ENCODE data around the gene F3. TPM values are rescaled to one million over a fixed set of nuclear protein-coding genes. Genes with fewer than 3 reads are reported as not detected.

Gene F3
- polyA plus RNA-seq, 1 experiment = 319 TPM

- DNase-seq (ENCODE audit: low read depth, low spot score) = no peak
- Histone ChIP-seq H3K4me3 (ENCODE audit: low read depth, low read length) (no peak overlapping the region), H3K27ac (ENCODE audit: low read depth, low read length) (no peak overlapping the region), H3K27me3 (ENCODE audit: control insufficient read depth, insufficient read depth, low read length) (no peaks in the 10 kb centered on the region), H3K9me3 (ENCODE audit: control insufficient read depth, insufficient read depth, low read length) (no peaks in the 10 kb centered on the region)
- POLR2A ChIA-PET = interaction anchor here (0.6 to 2.4 kb wide), 5 partner anchors 12 to 312 kb away, joined by 3 to 9 read pairs (median 6); partner anchors contain the start of gene F3
- 0 out of 2 replicates have a peak, but pooled peaks have one; percentile 0 for TF ChIP-seq CTCF (IDR thresholded peaks at IDR 0.05; ENCODE audit: low read depth, low read length)
- CTCF ChIA-PET = interaction anchor here (0.8 to 2.4 kb wide), 6 partner anchors 14 to 503 kb away, joined by 3 to 19 read pairs (median 4); no protein-coding TSS in a partner anchor
These were observed 13.3 kb downstream of the F3 start for GRCh38 chr1:94528299-94528698.

DNA sequence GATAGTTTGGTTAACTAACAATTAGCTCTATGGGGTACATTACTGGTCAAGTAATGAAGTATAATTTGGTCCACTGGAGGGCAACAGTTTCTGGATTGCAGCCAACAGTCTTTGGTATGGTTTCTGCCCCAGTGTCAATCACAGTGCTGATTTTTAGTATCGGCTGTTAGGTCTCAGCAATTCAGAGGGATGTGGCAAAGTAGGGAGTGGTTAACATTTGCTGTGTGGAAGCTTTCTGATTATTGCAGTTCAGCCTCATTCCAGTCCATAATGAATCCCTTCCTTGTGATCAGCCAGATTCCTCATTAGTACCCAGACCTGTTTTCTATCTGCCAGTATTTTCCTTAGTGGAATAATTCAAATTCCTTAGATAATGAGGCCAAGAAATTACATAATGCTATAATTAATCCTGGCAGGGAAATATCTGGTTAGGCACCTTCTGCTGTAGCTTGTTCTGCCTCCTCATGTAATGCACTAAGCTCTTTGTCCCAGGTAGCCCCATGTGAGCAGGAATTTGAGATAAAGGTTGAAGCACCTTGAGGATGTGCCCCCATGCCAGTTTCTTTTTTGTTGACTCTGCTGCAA, 14.0 kb downstream of the F3 start:
- Histone ChIP-seq H3K4me3 (ENCODE audit: low read depth, low read length) (no peak overlapping the region), H3K27me3 (ENCODE audit: control insufficient read depth, insufficient read depth, low read length) (no peaks in the 10 kb centered on the region), H3K9me3 (ENCODE audit: control insufficient read depth, insufficient read depth, low read length) (no peaks in the 10 kb centered on the region), H3K27ac (ENCODE audit: low read depth, low read length) (no peak overlapping the region)
- no peak for TF ChIP-seq CTCF (IDR thresholded peaks at IDR 0.05; ENCODE audit: low read depth, low read length)
- POLR2A ChIA-PET = interaction anchor here (0.5 to 2.4 kb wide), 4 partner anchors 14 to 532 kb away, joined by 3 to 9 read pairs (median 5); partner anchors contain the start of gene F3
- CTCF ChIA-PET = interaction anchor here (0.6 to 2.4 kb wide), 8 partner anchors 13 to 514 kb away, joined by 3 to 19 read pairs (median 4); no protein-coding TSS in a partner anchor
- no peak for DNase-seq (ENCODE audit: low read depth, low spot score)

DNA sequence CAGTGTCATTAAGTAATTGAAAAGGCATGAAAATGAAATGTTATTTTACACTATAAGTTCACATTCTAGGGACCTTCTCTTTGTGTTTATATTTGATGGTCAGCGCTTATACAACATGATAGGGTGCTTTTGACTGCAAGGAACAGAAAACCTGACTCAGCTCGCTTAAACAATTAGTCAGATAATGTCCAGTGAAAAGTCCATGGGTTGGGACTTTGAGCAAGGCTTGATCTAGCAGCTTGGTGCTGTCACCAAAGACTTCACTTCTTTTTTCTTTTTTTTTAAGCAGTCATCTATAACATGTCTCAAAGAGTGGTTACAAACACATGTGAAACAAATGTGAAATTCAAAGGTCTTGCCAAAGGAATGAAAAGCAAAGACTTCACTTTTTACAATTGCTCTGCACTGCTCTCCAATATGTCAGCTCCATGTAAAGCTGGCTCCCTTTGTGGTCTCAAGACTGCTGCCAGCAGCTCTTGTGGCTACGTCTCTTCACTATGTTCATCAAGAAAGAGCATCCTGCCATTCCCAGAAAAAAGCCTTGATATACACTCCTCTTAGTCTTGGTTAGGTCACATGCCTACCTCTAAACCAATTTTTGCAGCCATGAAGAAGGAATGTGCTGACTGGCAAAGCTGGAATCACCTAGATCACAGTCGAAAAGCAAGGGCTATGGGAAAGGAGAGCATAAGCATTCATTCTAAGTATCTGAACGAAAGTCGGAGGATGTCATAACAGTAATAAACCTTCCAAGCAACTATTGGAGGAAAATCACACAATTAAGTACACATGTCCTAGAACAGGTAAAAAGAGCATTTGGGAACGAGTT, 15.2 kb downstream of the F3 start:
- ChIA-PET POLR2A (interaction anchor here (0.5 to 1.9 kb wide), 5 partner anchors 14 to 533 kb away, joined by 3 to 6 read pairs (median 4); no protein-coding TSS in a partner anchor), CTCF (interaction anchor here (0.9 to 2.4 kb wide), 5 partner anchors 12 to 516 kb away, joined by 3 to 19 read pairs (median 5); no protein-coding TSS in a partner anchor)
- Histone ChIP-seq H3K4me3 (ENCODE audit: low read depth, low read length) (no peak overlapping the region), H3K9me3 (ENCODE audit: control insufficient read depth, insufficient read depth, low read length) (no peaks in the 10 kb centered on the region), H3K27ac (ENCODE audit: low read depth, low read length) (peak overlapping the region; percentile 47), H3K27me3 (ENCODE audit: control insufficient read depth, insufficient read depth, low read length) (no peaks in the 10 kb centered on the region)
- no peak for TF ChIP-seq CTCF (IDR thresholded peaks at IDR 0.05; ENCODE audit: low read depth, low read length)
- DNase-seq (ENCODE audit: low read depth, low spot score) = no peak

DNA sequence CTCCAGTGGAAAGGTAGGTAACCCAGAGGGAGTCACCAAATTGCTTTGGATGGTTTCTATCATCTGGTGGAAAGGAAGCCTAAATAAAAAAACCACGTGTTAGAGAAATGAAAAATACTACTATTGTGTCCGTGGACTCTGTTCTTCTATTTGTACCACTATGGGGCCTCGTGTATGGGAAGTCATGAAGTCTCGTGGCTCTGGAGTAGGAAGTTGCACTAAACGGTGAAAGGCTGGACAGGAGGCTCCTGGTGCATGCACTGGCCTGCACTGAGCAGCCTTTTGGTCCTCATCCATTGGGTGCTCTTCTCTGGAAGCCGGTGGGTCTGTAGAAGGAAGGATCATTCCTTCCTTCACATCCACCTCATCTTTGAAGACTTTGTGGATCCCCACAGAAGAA, 17.0 kb downstream of the F3 start:
- no peaks in the 10 kb centered on the region for H3K27me3 ChIP-seq (ENCODE audit: control insufficient read depth, insufficient read depth, low read length)
- CTCF ChIA-PET = interaction anchor here (7.6 kb wide), 1 partner anchor 280 kb away, joined by 87 read pairs; no protein-coding TSS in a partner anchor
- H3K9me3 ChIP-seq (ENCODE audit: control insufficient read depth, insufficient read depth, low read length) = no peaks in the 10 kb centered on the region
- POLR2A ChIA-PET = no interaction called here
- no peak for TF ChIP-seq CTCF (IDR thresholded peaks at IDR 0.05; ENCODE audit: low read depth, low read length)
- no peak for DNase-seq (ENCODE audit: low read depth, low spot score)
- no peak overlapping the region for H3K27ac ChIP-seq (ENCODE audit: low read depth, low read length)
- no peak overlapping the region for H3K4me3 ChIP-seq (ENCODE audit: low read depth, low read length)
